HCT116 (cell line): Measurements from ENCODE around the gene E2F1. TPM values are rescaled to one million over a fixed set of nuclear protein-coding genes. Genes with fewer than 3 reads are reported as not detected.

Source experiments
- ATAC-seq: fragments of 200-7000 bp; cut with Tn5 transposase; 2 replicates; pipeline ENCODE4 v1.9.1; 2020; ENCODE audit warnings: mild to moderate bottlenecking, moderate library complexity
- BruUV-seq: library from RNA; stranded (reverse); fragments of 400-500 nt; replicated peaks from 2 replicates; lab custom pipeline; 2021; lab: Mats Ljungman, UMichigan
- CTCF ChIA-PET: fragments of 300-600 bp; sonication (Branson Sonifier 250); formaldehyde crosslinking; loops from one replicate; lab custom pipeline; 2021; ENCODE audit warnings: antibody characterized with exemption; lab: Charles Lee
- POLR2A ChIA-PET: fragments of 300-600, 350-600 bp; sonication (Branson Sonifier 250); formaldehyde crosslinking; loops from one replicate; lab custom pipeline; 2021; ENCODE audit warnings: antibody characterized with exemption; lab: Charles Lee
- RAD21 ChIA-PET, 2 experiments: fragments of 300-600 bp; sonication (Branson Sonifier 250); formaldehyde crosslinking; loops; one replicate each; lab custom pipeline; 2023; ENCODE audit warnings: low total read pairs in 2 of 2; ENCODE audit not compliant: uncharacterized antibody in 2 of 2, unreplicated experiment in 2 of 2, low non-redundant PET in 1 of 2; lab: Charles Lee
- DNase-seq: peaks from one replicate; pipeline ENCODE4 v3.0.0-alpha.2; 2010; ENCODE audit warnings: low read depth, low spot score
- H2AFZ ChIP-seq: fragments of 200-600 bp; shearing (Covaris generic), sonication (generic); 2 replicates; pipeline ENCODE4 v1.6.1; 2017; ENCODE audit warnings: low read depth, mixed run types, mixed read lengths, antibody characterized with exemption, low read length; ENCODE audit not compliant: poor library complexity, severe bottlenecking
- H3K27ac ChIP-seq: 2 replicates; pipeline ENCODE4 v1.5.1; 2012; ENCODE audit warnings: low read depth, low read length
- H3K27me3 ChIP-seq: fragments of 200-600 bp; sonication (generic); 2 replicates; pipeline ENCODE4 v1.6.1; 2016; ENCODE audit warnings: mixed run types, low read length, mixed read lengths; ENCODE audit not compliant: insufficient read depth
- H3K36me3 ChIP-seq, 2 experiments: fragments of 200-500 bp in 1 of 2; fragments of 200-600 bp in 1 of 2; sonication (Bioruptor generic) in 1 of 2; sonication (generic) in 1 of 2; 2 replicates each; pipeline versions ENCODE4 v1.5.1 to v1.6.1; 2014 to 2016; ENCODE audit warnings: low read length in 2 of 2, inconsistent platforms in 1 of 2, mixed read lengths in 1 of 2, mixed run types in 1 of 2; ENCODE audit not compliant: insufficient read depth in 2 of 2, control insufficient read depth in 1 of 2
- H3K4me1 ChIP-seq, 2 experiments: fragments of 200-600 bp in 1 of 2; sonication (generic) in 1 of 2; 2 replicates each; pipeline versions ENCODE4 v1.5.1 to v1.6.1; 2012 to 2017; ENCODE audit warnings: low read length in 2 of 2, inconsistent platforms in 1 of 2, mild to moderate bottlenecking in 1 of 2, mixed read lengths in 1 of 2, mixed run types in 1 of 2, moderate library complexity in 1 of 2; ENCODE audit not compliant: insufficient read depth in 2 of 2, control insufficient read depth in 1 of 2
- H3K4me2 ChIP-seq: fragments of 200-600 bp; sonication (generic); 2 replicates; pipeline ENCODE4 v1.6.1; 2017; ENCODE audit warnings: mixed run types, low read length, mixed read lengths
- H3K4me3 ChIP-seq, 2 experiments: fragments of 200-600 bp in 1 of 2; sonication (generic) in 1 of 2; replicated peaks in 1 of 2; 2 replicates each; pipeline ENCODE4 v1.5.1; 2011 to 2016; ENCODE audit warnings: low read length in 2 of 2, control low read depth in 1 of 2, low read depth in 1 of 2, mild to moderate bottlenecking in 1 of 2, mixed read lengths in 1 of 2, mixed run types in 1 of 2
- H3K79me2 ChIP-seq: fragments of 200-600 bp; sonication (generic); 2 replicates; pipeline ENCODE4 v1.6.1; 2017; ENCODE audit warnings: mild to moderate bottlenecking, mixed run types, low read length, moderate library complexity, mixed read lengths; ENCODE audit not compliant: insufficient read depth
- H3K9ac ChIP-seq: fragments of 200-600 bp; sonication (generic); 2 replicates; pipeline ENCODE4 v1.6.1; 2016; ENCODE audit warnings: low read length, mixed read lengths
- H3K9me2 ChIP-seq: fragments of 200-600 bp; sonication (generic), shearing (Covaris generic); 2 replicates; pipeline ENCODE4 v1.6.1; 2017; ENCODE audit warnings: mixed run types, mild to moderate bottlenecking, moderate library complexity; ENCODE audit not compliant: insufficient read depth
- H3K9me3 ChIP-seq, 2 experiments: fragments of 200-500 bp in 1 of 2; fragments of 200-600 bp in 1 of 2; sonication (Bioruptor generic) in 1 of 2; sonication (generic) in 1 of 2; 2 replicates each; pipeline ENCODE4 v1.6.1; 2014 to 2017; ENCODE audit warnings: low read length in 2 of 2, mixed read lengths in 2 of 2, inconsistent platforms in 1 of 2, low read depth in 1 of 2, mild to moderate bottlenecking in 1 of 2, mixed run types in 1 of 2, moderate library complexity in 1 of 2; ENCODE audit not compliant: control insufficient read depth in 1 of 2, insufficient read depth in 1 of 2
- H4K20me1 ChIP-seq: fragments of 200-600 bp; sonication (generic), shearing (Covaris generic); 2 replicates; pipeline ENCODE4 v1.6.1; 2017; ENCODE audit warnings: mixed run types, mild to moderate bottlenecking, moderate library complexity; ENCODE audit not compliant: insufficient read depth
- ATF3 ChIP-seq: IDR thresholded peaks from 2 replicates; pipeline ENCODE4 v1.6.1; 2012
- CEBPB ChIP-seq: IDR thresholded peaks from 2 replicates; pipeline ENCODE4 v1.6.1; 2012; ENCODE audit warnings: low read depth
- CTCF ChIP-seq, 3 experiments: fragments of 200-600 bp in 1 of 3; sonication (generic) in 1 of 3; IDR thresholded peaks in 2 of 3; conservative IDR thresholded peaks in 1 of 3; 2 replicates each; pipeline ENCODE4 v1.5.1; 2012 to 2017; ENCODE audit warnings: low read depth in 2 of 3, low read length in 2 of 3, antibody characterized with exemption in 1 of 3, borderline replicate concordance in 1 of 3, control low read depth in 1 of 3, mild to moderate bottlenecking in 1 of 3, mixed read lengths in 1 of 3, mixed run types in 1 of 3, moderate library complexity in 1 of 3; ENCODE audit not compliant: insufficient read depth in 1 of 3
- EGR1 ChIP-seq: IDR thresholded peaks from 2 replicates; pipeline ENCODE4 v1.6.1; 2012; ENCODE audit warnings: low read depth
- EZH2 ChIP-seq: fragments of 200-600 bp; sonication (generic); IDR thresholded peaks from 2 replicates; pipeline ENCODE4 v1.6.1; 2017; ENCODE audit warnings: antibody characterized with exemption, mixed run types
- FOSL1 ChIP-seq: IDR thresholded peaks from 2 replicates; pipeline ENCODE4 v1.6.1; 2012; ENCODE audit warnings: low read depth
- JUND ChIP-seq: IDR thresholded peaks from 2 replicates; pipeline ENCODE4 v1.6.1; 2012
- POLR2A ChIP-seq: IDR thresholded peaks from 2 replicates; pipeline ENCODE4 v1.7.0; 2011; ENCODE audit warnings: borderline replicate concordance; ENCODE audit not compliant: insufficient read depth, insufficient read length; ENCODE audit errors: extremely low read depth
- POLR2AphosphoS5 ChIP-seq: IDR thresholded peaks from 2 replicates; pipeline ENCODE4 v1.6.1; 2011; ENCODE audit warnings: mild to moderate bottlenecking, low read depth, low read length, moderate library complexity
- RAD21 ChIP-seq: IDR thresholded peaks from 2 replicates; pipeline ENCODE4 v1.6.1; 2012; ENCODE audit warnings: low read depth, mild to moderate bottlenecking
- REST ChIP-seq: IDR thresholded peaks from 2 replicates; pipeline ENCODE4 v1.6.1; 2012; ENCODE audit warnings: low read depth
- SIN3A ChIP-seq: IDR thresholded peaks from 2 replicates; pipeline ENCODE4 v1.6.1; 2012; ENCODE audit warnings: low read depth
- SP1 ChIP-seq: IDR thresholded peaks from 2 replicates; pipeline ENCODE4 v1.6.1; 2012; ENCODE audit warnings: low read depth
- SRF ChIP-seq: IDR thresholded peaks from 2 replicates; pipeline ENCODE4 v1.6.1; 2012; ENCODE audit warnings: low read depth
- YY1 ChIP-seq: IDR thresholded peaks from 2 replicates; pipeline ENCODE4 v1.6.1; 2011; ENCODE audit warnings: low read length, low read depth, moderate library complexity, mild to moderate bottlenecking; ENCODE audit not compliant: insufficient replicate concordance; ENCODE audit errors: extremely low read depth
- ZFX ChIP-seq: fragments of 450-650 bp; IDR thresholded peaks from 2 replicates; pipeline ENCODE4 v1.6.1; 2017
- ZNF274 ChIP-seq: fragments of 200-500 bp; sonication (Bioruptor generic); IDR thresholded peaks from 2 replicates; pipeline ENCODE4 v1.6.1; 2014; ENCODE audit warnings: mild to moderate bottlenecking, low read depth, low read length, inconsistent platforms
- intact Hi-C: fragments of 100-400 bp; cut with micrococcal nuclease; formaldehyde crosslinking; loops from 2 replicates; pipeline ENCODE4 v1.10.0; 2022
- total RNA-seq: library from RNA; stranded (reverse); gene quantifications from one replicate; pipeline ENCODE4 v1.2.1, GENCODE V29; 2021; ENCODE audit not compliant: unreplicated experiment

The E2F1 gene
- total RNA-seq, 1 experiment from 2014 or later = 30.9 TPM

GRCh38 chr20:33646191-33646590, 40.0 kb downstream of the E2F1 start (continued):
- no peak for TF ChIP-seq SIN3A
- TF ChIP-seq FOSL1 = no peak

DNA sequence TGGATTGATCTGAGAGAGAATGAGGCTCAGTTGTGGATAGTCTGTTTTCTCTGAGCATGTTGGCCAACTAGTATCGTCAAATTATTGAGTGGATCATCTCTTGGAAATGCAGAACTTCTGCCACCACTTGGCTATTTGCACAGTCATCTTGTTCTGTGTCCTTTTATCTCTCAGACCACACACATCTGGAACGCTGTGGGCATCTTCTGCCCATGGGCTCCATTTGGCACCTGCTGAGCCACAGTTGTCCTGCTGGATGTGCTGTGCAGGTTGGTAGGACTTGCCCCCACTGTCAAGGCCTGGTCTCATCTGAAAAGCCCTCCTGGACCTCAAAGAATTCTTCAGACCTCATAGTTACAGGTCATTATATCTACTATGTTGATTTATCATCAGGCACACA, 40.8 kb downstream of the E2F1 start:
- CTCF ChIA-PET = no interaction called here
- RAD21 ChIA-PET = no interaction called here
- Histone ChIP-seq H2AFZ (no peak overlapping the region), H3K9me3 (no peaks in the 10 kb centered on the region), H3K9me2 (no peaks in the 10 kb centered on the region), H3K4me1 (no peaks in the 10 kb centered on the region), H3K79me2 (no peaks in the 10 kb centered on the region), H3K27me3 (no peaks in the 10 kb centered on the region), H3K36me3 (peaks cover 0 to 9% of the 10 kb centered on the region in 2 experiments; a peak in 2 of 4 replicates), H3K4me2 (no peak overlapping the region), H3K9ac (no peak overlapping the region), H4K20me1 (no peaks in the 10 kb centered on the region), H3K27ac (no peak overlapping the region), H3K4me3 (no peak overlapping the region)
- no TSS peak for BruUV-seq
- intact Hi-C loops = no loop called here
- no peak for DNase-seq
- no peak for ATAC-seq
- POLR2A ChIA-PET = no interaction called here
- TF ChIP-seq REST (no peak), JUND (no peak), CTCF (IDR thresholded peaks at IDR 0.05 in 2 of 3, conservative IDR thresholded peaks at IDR 0.05 in 1 of 3; ENCODE audit: borderline replicate concordance in 1 of 3, insufficient read depth in 1 of 3, low read depth in 2 of 3, low read length in 2 of 3) (no peak), SRF (no peak), POLR2AphosphoS5 (no peak), RAD21 (no peak), FOSL1 (no peak), EGR1 (no peak), CEBPB (no peak), ZNF274 (no peak), EZH2 (no peak), SP1 (no peak), POLR2A (no peak), ZFX (no peak), YY1 (no peak), ATF3 (no peak)
